GM15510 (cell line): Measurements from ENCODE around the gene DMKN.

Source experiments
- POLR2A ChIP-seq: IDR thresholded peaks from 3 replicates; pipeline ENCODE4 v1.6.1; 2011; ENCODE audit warnings: borderline replicate concordance; ENCODE audit not compliant: insufficient read length; ENCODE audit errors: extremely low read depth

DMKN gene

DNA sequence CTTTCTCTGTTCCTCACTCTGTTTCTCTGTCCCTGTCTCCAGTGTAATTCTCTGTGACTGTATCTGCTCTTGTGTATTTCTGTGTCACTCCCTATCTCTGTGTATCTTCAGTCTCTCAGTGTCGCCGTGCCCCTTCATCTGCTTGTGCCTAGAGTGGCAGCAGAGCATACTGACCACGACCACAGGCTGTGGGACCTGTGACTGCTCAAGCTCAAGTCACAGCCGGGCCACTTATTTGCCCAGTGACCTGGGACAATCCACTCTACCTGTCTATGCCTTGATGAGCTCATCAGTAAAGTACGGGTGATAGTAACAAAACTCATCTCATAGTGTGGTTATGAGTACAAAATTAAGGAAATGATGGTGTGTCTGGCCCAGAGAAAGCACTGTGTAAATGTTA, 40.6 kb upstream of the DMKN start:
- TF ChIP-seq POLR2A: no peak

DNA sequence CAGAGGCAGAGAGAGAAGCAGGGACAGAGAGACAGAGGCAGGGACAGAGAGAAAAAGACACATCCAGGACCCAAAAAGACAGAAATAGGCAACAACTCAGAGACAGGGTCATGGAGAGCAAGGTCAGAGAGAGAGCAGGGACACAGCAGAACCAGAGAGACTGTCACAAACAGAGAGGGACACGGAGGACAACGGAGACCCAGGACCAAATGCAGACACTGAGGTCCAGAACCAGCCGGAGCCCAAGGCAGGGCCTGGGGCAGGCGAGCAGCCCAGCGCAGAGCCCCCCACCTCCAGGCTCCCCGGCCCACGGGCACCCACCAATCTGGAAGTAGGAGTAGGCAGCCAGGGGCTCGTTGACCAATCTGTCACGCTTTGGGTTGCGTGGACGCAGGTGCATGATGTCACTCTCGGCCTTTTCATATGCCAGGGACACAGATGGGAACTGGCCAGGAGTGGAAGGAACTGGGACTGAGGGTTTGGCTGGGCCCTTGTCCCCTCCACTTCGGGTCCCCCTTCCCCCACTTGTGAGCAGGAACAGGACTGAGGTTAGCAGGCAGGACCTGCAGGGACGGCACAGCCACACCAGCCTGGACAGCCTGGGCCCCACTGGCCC, 40.0 kb upstream of the DMKN start:
- TF ChIP-seq POLR2A: no peak

DNA sequence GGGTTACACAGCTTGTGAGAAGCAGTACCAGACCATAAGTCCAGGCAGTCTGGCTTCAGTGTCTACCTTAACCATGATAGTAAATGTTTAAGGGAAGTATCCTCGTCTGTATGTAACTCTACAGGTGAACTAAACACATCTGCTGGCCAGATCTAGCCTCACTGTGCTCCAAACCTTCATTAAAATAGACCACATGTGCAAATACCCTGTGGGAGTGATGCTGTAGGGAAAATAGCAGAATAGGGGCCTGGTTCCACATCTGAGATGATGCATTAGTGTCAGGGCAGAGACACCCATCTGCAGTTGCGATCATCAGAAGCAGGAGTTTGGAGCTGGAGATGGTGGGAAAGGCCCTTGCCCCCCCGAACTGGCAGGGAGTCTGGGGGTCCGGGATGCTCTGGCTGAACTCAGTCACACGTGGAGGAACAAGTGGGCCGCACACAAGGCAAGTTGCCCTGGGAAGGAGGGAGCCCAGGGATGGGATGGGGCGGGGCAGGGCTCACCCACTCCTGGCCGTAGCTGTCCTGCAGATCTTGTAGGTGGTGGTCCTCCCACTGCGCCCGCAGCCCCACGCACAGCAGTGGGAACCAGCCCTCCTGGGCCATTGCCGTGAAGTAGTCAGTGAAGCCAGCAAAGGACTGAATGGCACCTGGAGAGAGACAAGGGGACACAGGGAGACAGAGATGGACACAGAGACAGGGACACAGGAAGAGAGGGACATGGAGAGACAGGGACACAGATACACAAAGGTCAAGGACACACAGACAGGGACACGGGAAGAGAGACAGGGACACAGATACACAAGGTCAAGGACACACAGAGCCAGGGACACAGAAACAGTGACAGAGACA, 39.3 kb upstream of the DMKN start:
- TF ChIP-seq POLR2A: no peak

DNA sequence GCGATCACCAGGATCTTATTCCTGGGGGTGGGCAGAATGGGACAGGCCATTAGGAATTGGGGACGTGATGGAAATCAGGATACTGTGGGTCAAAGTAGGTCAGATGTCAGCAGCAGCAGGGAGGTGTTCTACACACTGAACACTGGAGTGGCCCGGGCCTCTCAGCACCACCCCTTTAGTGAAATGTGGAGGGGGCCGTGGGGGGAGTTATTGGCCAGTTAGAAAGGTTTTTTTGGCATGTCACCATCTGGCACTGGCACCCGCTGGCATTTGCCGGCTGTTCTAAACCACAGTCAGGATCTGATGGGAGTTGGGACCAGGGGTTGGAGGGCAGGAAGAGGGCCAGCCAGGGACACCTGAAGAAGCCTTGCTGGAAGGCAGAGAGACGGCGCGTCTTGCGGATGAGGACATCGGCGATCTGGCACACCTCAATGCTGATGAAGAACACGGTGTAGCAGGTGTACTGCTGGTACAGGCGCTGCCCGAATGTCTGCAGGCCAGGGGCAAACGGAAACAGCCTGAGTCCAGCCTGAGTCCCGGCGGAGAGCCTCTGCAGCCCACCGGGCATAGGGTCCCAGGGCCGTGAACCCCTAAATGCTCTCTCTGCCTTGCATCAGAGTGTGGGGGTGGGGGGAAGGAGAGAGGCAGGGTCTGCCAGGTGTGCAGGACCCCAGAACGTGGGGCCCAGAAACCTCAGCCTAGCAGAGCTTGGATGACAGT, 37.8 kb upstream of the DMKN start:
- TF ChIP-seq POLR2A: no peak

DNA sequence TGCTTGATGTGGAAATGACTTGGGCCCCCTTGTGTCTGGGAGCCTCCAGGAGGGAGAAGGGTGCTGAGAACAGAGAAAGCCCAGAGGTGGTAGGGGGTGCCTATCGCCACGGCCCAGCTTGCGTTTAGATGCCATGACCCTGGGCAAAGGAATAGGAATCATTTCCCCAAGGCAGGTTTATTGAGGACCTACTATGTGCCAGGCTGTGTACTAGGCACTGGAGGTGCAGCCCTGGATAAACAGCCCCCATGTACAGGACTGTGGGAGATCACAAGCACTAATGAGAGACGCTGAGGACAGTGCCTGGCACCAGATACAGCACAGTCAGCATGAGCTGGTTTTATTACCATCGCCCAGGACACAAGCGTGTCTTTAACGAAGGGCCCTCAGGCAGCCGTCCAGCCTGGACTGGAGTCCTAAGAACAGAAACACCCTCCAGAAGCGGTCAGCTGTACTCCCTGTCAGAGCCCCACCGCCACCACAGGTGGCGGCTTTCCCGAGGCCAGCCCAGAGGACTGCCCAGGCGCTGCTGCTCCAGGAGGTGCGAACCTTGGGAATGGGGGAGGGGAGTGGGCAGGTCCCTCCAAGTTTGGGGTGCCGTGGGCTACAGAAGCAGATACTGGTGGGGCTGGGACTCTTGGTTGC, 36.6 kb upstream of the DMKN start:
- TF ChIP-seq POLR2A: no peak

DNA sequence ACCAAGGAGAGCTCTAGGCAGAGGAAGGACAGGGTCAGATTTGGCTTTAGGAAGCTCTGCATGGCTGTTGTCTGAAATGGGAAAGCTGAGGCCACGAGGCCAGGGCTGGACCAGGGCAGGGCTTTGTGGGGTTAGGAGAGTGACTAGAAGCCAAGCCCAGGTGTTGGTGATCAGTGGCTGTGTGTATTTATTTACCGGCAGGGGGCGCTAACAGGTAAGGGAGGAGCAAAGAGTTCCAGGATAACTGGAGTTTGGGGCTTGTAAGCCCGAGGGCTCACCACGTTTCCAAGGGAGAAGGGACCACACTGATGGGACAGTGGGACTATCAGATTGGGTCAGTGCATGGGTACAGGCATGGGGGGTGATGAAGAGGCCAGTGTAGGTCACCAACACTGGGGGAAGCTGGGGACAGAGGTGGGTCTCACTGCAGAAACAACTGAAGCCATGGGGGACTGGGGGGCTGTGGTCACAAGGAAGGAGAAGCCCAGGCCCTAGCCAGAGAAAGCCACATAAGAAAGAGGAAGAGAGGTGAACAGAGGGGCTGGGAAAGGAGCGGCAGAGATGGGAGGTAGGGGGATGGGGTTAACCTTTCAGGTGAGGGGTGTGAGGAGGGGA, 35.8 kb upstream of the DMKN start:
- TF ChIP-seq POLR2A: no peak

DNA sequence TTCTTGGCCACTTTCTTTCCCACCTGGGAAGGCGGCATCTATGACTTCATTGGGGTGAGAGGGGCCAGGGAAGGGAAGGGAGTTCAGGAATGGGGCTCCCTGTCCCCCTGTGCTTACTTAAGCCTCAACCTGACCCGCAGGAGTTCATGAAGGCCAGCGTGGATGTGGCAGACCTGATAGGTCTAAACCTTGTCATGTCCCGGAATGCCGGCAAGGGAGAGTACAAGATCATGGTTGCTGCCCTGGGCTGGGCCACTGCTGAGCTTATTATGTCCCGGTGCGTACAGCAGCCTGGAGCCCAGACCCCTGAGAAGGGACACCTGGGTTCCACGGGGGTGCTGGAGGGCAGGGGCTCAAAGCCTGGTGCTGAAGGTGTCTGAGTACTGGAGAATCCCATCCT, 33.1 kb upstream of the DMKN start:
- no peak for TF ChIP-seq POLR2A

DNA sequence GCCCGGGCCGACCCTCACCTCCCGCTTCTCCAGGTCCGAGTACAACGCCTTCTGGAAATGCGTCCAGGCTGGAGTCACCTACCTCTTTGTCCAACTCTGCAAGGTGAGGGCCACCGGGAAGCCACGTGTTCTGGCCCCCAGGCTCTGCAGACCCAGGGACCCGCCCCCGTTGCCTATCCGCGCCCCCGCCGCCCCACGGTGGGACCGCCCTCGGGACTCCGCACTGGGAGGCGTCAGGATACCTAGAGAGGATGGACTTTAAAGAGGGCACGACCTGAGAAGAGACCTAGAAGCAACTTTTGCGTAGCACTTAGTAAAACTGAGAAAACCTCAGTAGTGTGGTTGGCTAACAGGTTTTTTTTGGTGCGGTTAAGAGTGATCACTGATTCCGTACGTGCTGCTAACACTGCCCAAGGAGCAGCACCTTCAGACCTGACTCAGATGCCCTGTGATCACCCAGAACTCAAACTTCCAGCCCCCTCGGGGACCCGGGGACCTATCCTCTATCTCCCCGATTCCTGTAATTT, 32.5 kb upstream of the DMKN start:
- TF ChIP-seq POLR2A: no peak

DNA sequence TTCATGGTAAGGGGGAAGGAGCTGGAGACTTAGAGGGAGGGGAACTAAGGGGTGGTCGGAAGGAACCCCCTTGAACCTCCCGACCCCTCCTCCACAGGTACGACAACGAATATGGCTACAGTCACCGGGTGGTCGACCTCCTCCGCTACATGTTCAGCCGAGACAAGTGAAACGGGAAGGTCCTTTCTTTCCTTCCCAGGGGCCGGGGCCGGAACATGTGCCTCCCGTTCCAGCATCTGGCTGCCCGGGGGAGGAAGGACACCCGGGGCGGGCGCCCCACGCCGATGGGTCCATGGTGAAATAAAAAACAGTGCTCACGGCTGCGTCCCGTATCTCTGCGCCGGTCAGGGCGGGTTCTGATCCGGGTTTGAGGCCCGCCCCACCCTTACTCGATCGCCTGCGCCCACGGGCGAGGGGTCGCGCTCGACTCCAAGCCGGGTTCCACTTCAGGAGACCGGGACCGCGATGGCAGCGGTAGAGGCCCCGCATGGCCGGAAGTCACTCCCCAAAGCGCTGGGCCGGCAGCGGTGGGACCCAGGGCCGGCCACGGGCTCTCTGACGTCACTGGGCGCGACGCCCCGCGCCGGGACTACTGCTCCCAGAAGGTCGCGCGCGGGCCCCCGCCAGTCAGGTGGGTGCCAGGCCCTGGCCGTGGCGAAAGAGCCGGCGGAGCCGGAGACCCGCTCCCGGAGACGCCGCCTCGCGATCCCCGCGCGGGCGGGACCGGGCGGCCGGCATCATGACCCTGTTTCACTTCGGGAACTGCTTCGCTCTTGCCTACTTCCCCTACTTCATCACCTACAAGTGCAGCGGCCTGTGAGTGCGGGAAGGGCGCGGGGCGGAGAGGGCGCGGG, 31.8 kb upstream of the DMKN start, which contains the start of gene TMEM147:
Gene TMEM147 (plus strand): TSS at position 626 of the 854 bp plus-strand sequence. CDS start 114 bp downstream, at position 740.
- TF ChIP-seq POLR2A: peak; percentile 88

DNA sequence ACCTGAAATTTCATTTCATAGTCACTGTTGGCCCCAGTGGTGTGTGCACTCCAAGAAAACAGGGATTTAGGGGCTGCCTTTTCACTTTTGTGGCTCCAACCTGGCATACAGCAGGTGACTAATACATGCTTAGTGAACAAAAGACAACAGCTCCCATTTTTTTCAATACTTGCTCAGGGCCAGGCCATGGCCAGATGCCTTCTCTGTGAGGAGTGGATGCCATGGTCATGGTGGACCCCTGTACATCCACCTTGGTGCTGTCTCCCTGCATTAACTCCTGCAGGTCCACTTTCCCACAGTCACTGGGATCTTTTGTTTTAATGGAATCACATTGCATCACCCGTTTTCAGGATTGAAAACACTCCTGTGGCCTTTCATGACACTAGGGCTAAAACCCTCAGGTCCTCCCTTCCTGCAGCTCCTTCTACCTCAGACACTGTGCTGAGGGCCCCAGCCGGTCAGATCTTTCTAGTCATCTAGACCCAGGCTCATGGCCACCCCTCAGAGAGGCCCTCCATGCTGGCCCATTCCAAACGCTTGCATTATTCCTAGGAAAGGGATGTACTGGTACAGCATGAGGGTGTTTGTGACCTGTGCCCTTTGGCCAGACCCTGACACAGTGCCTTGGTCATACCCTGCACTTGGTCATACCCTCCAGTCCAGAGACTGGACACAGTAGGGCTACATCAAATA, 30.8 kb upstream of the DMKN start:
- TF ChIP-seq POLR2A: no peak

DNA sequence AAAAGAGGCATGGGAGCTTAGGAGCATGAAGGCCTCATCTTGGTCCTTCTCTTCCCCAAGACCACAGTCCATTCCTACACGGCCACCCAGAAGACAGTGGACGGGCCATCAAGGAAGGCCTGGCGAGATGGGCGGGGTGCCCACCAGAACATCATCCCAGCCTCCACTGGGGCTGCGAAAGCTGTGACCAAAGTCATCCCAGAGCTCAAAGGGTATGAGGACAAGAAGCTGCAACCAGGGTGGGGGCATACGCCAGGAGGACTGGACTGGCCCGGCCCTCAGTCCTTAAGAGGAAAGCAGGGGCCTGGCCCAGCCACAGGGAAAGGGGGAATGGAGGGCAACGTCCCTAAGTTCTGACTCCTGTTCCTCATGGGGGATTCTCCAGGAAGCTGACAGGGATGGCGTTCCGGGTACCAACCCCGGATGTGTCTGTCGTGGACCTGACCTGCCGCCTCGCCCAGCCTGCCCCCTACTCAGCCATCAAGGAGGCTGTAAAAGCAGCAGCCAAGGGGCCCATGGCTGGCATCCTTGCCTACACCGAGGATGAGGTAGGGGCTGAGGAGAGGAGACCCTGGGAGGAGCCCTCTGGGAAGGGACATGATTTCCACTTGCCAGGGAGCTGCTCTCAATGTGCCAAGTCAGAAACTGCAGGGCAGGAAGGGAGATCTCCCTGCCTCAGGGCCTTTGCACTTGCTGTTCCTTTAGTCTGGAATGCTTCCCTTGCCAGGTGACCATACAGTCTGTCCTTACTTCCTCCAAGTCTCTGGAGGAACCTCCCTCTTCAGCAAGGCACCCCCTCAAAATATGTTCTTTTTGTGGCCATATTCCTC, 30.0 kb upstream of the DMKN start:
- TF ChIP-seq POLR2A: no peak

DNA sequence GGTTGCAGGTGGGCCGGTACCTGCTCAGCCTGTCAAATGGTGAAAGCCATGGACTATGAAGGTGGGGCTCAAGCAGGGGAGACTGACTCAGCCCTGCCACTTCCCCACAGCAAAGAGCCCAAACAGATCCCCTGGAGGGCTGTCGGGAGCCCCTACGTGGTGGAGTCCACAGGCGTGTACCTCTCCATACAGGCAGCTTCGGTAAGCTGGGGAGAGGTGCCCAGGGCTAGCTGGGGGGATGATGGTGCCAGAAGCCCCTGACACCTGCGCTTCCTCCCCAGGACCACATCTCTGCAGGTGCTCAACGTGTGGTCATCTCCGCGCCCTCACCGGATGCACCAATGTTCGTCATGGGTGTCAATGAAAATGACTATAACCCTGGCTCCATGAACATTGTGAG, 28.8 kb upstream of the DMKN start:
- no peak for TF ChIP-seq POLR2A

DNA sequence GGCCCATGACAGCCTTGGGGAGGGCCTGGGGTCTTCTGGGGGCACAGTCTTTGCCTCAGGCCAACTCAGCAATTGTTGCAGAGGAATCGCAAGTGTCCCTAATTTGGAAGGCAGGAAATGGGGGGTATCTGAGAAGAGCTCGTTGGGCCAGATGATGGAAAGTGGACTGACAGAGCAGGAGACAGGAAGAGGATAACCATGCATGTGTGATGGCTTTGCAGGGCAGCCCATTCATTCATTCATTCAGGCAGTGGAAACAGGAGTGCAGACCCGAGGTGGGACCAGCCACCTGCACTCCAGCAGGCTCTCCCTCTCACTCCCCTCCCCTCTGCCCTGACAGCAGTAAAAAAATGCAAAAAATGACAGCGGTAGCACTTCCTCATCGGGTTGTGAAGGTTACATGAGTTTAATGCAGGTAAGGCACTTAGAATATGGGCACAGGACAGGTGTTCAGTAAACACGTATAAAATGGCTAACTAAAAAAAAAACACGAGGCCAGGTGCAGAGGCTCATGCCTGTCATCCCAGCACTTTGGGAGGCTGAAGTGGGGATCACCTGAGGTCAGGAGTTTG, 27.0 kb upstream of the DMKN start:
- no peak for TF ChIP-seq POLR2A
